MG63 (cell line): ENCODE measurements around the gene CPN2. TPM values are rescaled to one million over a fixed set of nuclear protein-coding genes. Genes with fewer than 3 reads are reported as not detected.

Source experiments
- DNase-seq: peaks from one replicate; pipeline ENCODE4 v3.0.0-alpha.2; 2020
- H3K27me3 ChIP-seq: fragments of 250-450 bp; sonication (Bioruptor Pico); 2 replicates; pipeline ENCODE4 v1.5.1; 2020; ENCODE audit warnings: mild to moderate bottlenecking, moderate library complexity
- H3K36me3 ChIP-seq: fragments of 250-450 bp; sonication (Bioruptor Pico); 2 replicates; pipeline ENCODE4 v1.5.1; 2020; ENCODE audit warnings: mild to moderate bottlenecking, moderate library complexity
- H3K4me3 ChIP-seq: fragments of 250-450 bp; sonication (Bioruptor Pico); 2 replicates; pipeline ENCODE4 v1.5.1; 2020; ENCODE audit warnings: mild to moderate bottlenecking, moderate library complexity
- H3K9me3 ChIP-seq: fragments of 250-450 bp; sonication (Bioruptor Pico); 2 replicates; pipeline ENCODE4 v1.5.1; 2020; ENCODE audit warnings: mild to moderate bottlenecking, moderate library complexity
- total RNA-seq: library from RNA; depleted of rRNA; stranded (reverse); fragments of >200 nt; shearing (Covaris generic); gene quantifications from 2 replicates; pipeline ENCODE4 v1.2.3, GENCODE V29; 2014; ENCODE audit warnings: low replicate concordance; rRNA removed

The CPN2 gene
- total RNA-seq, 1 experiment from 2014 or later: not detected

- DNase-seq: no peak
- no peaks in the 10 kb centered on the region for H3K27me3 ChIP-seq
- no peaks in the 10 kb centered on the region for H3K36me3 ChIP-seq
- H3K4me3 ChIP-seq: no peak overlapping the region
- H3K9me3 ChIP-seq: no peaks in the 10 kb centered on the region
These were observed 47.4 kb downstream of the CPN2 start for GRCh38 chr3:194303749-194304148.

GRCh38 chr3:194301730-194302129 is 49.4 kb downstream of the CPN2 start:
- no peaks in the 10 kb centered on the region for H3K9me3 ChIP-seq
- H3K4me3 ChIP-seq: no peak overlapping the region
- no peaks in the 10 kb centered on the region for H3K36me3 ChIP-seq
- H3K27me3 ChIP-seq: no peaks in the 10 kb centered on the region
- no peak for DNase-seq

DNA sequence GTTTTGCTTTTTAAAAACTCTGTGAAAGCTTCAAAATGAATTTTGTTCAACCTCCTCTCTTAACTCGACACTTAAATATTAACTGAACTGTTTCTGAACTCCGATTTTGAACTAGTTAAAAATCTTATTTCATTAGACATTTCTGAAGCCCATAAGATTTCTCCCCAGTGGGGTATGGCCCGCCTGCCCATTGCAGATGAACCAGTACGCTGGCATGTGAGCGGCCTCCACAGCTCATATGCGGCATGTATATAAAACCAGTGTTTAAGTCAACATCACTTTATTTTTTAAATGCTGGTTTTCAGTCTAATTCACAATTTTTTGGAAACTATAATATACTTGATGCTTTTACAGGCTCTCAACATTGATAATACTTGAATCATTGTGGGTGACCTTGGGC is 50.2 kb downstream of the CPN2 start:
- no peaks in the 10 kb centered on the region for H3K36me3 ChIP-seq
- H3K27me3 ChIP-seq: no peaks in the 10 kb centered on the region
- DNase-seq: no peak
- H3K4me3 ChIP-seq: no peak overlapping the region
- no peaks in the 10 kb centered on the region for H3K9me3 ChIP-seq

GRCh38 chr3:194300382-194300758 is 50.8 kb downstream of the CPN2 start:
- H3K27me3 ChIP-seq: no peaks in the 10 kb centered on the region
- H3K9me3 ChIP-seq: no peaks in the 10 kb centered on the region
- no peaks in the 10 kb centered on the region for H3K36me3 ChIP-seq
- peak; percentile 90 for DNase-seq
- H3K4me3 ChIP-seq: no peak overlapping the region

DNA sequence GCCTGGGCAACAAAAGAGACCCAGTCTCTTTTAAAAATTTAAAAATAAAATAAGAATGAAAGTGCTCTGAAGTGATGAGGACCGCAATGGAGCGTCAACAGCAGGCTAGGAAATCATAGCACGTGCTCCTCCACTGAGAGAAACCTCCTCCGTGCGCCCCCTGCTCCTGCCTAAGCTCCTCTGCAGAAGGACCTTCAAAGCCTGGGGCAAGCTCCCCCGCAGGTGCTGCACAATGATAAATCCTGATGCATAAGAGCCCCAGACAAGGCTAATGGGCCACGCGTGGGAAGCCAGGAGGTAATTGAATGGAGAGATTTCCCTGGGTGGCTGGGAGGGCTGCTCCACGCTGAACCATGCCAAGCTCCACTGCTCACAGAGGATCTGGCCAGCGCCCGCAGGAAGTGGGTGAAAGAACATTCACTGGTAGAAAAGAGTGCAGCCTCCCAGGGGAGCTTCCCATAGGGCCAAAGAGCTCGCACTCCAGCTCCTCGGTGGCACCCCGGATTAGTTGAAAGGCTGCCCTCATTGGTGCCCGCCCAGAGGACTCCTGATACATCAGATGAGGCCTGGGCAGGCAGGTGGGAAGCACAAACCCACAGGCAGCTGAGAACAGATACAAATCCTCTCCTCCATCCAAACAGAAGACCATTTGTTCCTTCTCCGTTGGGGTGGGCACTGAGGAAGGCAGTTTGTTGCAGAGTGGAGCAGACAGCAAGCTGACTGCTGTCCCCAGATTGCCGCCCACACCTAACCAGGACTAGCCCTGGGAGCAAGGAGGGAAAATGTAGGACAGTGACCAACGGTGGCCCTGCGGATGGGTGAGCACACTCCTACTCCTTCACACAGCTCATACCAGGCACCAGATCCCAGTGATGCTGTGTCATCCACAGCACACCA is 52.5 kb downstream of the CPN2 start:
- Histone ChIP-seq H3K4me3 (no peak overlapping the region), H3K27me3 (no peaks in the 10 kb centered on the region), H3K36me3 (no peaks in the 10 kb centered on the region), H3K9me3 (no peaks in the 10 kb centered on the region)
- no peak for DNase-seq

- no peak overlapping the region for H3K4me3 ChIP-seq
- no peaks in the 10 kb centered on the region for H3K27me3 ChIP-seq
- no peaks in the 10 kb centered on the region for H3K9me3 ChIP-seq
- no peaks in the 10 kb centered on the region for H3K36me3 ChIP-seq
- DNase-seq: peak; percentile 70
These were observed 54.5 kb downstream of the CPN2 start for GRCh38 chr3:194296454-194297263.

DNA sequence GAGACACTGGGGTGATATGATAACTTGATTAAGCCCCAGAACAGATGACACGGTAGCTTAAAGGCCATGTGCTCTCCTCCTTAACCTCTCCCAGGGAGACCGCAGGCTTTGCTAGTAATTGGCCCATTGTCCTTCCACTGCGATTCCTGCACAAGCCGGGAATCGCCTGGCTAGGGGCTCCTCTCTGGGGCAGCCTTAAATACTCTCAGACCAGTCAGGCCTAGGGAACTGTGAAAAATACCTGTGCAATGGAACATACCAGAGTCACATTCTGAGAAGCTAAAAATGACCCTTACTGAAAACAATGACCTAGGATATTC is 56.3 kb downstream of the CPN2 start:
- H3K4me3 ChIP-seq: no peak overlapping the region
- H3K36me3 ChIP-seq: no peaks in the 10 kb centered on the region
- no peak for DNase-seq
- H3K27me3 ChIP-seq: no peaks in the 10 kb centered on the region
- H3K9me3 ChIP-seq: peaks cover 2% of the 10 kb centered on the region; the same call in 1 of the 2 replicates

GRCh38 chr3:194294199-194294894 is 56.8 kb downstream of the CPN2 start:
- no peak for DNase-seq
- H3K27me3 ChIP-seq: no peaks in the 10 kb centered on the region
- H3K9me3 ChIP-seq: peaks cover 2% of the 10 kb centered on the region; the same call in 1 of the 2 replicates
- H3K36me3 ChIP-seq: no peaks in the 10 kb centered on the region
- no peak overlapping the region for H3K4me3 ChIP-seq

DNA sequence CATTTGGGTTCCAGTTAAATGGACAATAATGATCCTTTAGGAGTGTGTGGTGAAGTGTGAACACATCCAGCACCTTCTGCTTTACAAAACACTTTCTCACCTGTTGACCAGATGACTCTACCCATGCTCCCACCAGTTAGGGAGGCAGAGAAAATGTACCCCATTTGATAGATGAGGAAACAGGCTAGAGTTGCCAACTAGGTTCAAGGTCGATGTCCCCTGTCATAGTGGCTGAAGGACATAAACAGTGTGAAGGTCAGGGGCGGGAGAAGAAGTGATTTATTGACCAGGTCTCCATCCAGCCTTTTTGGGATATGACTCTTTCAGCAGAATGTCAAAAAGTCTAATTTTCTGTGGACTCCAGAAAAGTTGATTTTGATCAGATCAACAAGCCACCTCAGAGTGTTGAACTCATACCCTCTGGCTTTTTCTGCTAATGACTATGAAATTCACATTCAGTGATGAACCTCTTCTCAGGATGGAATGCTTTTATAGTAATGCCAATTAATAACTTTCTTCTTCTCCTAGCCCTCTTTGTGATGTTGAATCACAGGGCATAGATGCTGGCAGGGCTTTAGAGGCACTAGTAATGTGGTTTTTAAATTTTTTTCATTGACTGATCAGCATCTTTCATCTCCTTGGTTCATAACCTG is 57.5 kb downstream of the CPN2 start:
- Histone ChIP-seq H3K9me3 (peaks cover 2% of the 10 kb centered on the region; the same call in 1 of the 2 replicates), H3K36me3 (no peaks in the 10 kb centered on the region), H3K27me3 (no peaks in the 10 kb centered on the region), H3K4me3 (no peak overlapping the region)
- DNase-seq: no peak

DNA sequence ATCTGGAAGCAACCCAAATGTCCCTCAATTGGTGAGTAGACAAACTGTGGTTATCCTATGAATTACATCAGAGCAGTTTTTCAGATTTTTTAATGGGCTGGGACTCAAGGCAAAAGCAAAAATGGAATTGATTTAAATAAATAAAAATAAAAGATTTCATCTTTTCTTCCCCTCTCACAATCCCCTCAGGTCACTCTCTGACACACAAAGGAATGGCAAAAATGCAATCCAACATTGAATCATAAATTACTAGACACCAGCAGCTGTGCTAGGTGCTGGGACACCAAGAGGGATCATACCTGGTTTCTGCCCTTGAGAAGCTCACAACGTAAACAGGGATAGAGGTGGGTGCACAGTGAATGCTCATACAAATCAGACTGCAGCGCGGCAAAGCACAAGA is 58.8 kb downstream of the CPN2 start:
- H3K27me3 ChIP-seq: no peaks in the 10 kb centered on the region
- DNase-seq: no peak
- no peaks in the 10 kb centered on the region for H3K36me3 ChIP-seq
- H3K9me3 ChIP-seq: peaks cover 2% of the 10 kb centered on the region; the same call in 1 of the 2 replicates
- H3K4me3 ChIP-seq: no peak overlapping the region

Other genes with a start within 250 kb of the CPN2 start
- 17.7 and 19.3 TPM in 2 replicates for gene HES1, start 215.2 kb downstream of the CPN2 start, total RNA-seq
- 0.07 and 0.49 TPM in 2 replicates for gene LRRC15, start 18.4 kb upstream of the CPN2 start, total RNA-seq
- gene GP5, start 47.9 kb upstream of the CPN2 start, total RNA-seq: not detected in 2 replicates
- gene ATP13A3, start 135.7 kb upstream of the CPN2 start, total RNA-seq: 76.9 and 103 TPM in 2 replicates